HepG2 (cell line): ENCODE results near the gene RERE. TPM values are rescaled to one million over a fixed set of nuclear protein-coding genes. Genes with fewer than 3 reads are reported as not detected.
"Not testable (repeated sequence)": the region's sequence is repeated elsewhere in the genome, so short reads cannot be mapped to it uniquely, and the experiment has no call there.

Source experiments
- ATAC-seq: fragments of 200-7000 bp; cut with Tn5 transposase; 3 replicates; pipeline ENCODE4 v1.9.1; 2020; ENCODE audit warnings: mild to moderate bottlenecking, moderate library complexity
- BruUV-seq: library from RNA; stranded (reverse); fragments of 400-500 nt; replicated peaks from 2 replicates; lab custom pipeline; 2021; lab: Mats Ljungman, UMichigan
- CTCF ChIA-PET: fragments of 300-600 bp; formaldehyde crosslinking; extraction: SDS; loops from one replicate; lab custom pipeline; 2021; ENCODE audit warnings: low total read pairs, inconsistent platforms, low intra/inter-chr PET ratio; lab: Yijun Ruan, JAX
- POLR2A ChIA-PET: fragments of 350-600 bp; sonication (Branson Sonifier 250); formaldehyde crosslinking; loops from one replicate; lab custom pipeline; 2020; ENCODE audit warnings: antibody characterized with exemption, inconsistent platforms; lab: Yijun Ruan, JAX
- DNase-seq: peaks from one replicate; pipeline ENCODE4 v3.0.0-alpha.2; 2015; ENCODE audit warnings: low spot score
- FAIRE-seq: peaks from 3 replicates; lab custom pipeline; 2011; peaks lifted over from hg19 to GRCh38; lab: Jason Lieb, UNC
- H2AFZ ChIP-seq: one replicate; pipeline ENCODE4 v1.6.1; 2011; ENCODE audit warnings: low read length, inconsistent platforms
- H3K27ac ChIP-seq: fragments of 300-600 bp; 3 replicates; pipeline ENCODE4 v1.8.0; 2011; ENCODE audit warnings: mixed run types, mild to moderate bottlenecking, mixed read lengths, low read length, inconsistent platforms; ENCODE audit not compliant: insufficient read depth; ENCODE audit errors: extremely low read length
- H3K27me3 ChIP-seq, 2 experiments: fragments of 200-600 bp in 1 of 2; 2 replicates in 1 of 2; 3 replicates in 1 of 2; pipeline versions ENCODE4 v1.6.0 to v1.8.0; 2011; ENCODE audit warnings: low read length in 2 of 2, mild to moderate bottlenecking in 2 of 2, moderate library complexity in 2 of 2, inconsistent platforms in 1 of 2; ENCODE audit not compliant: insufficient read depth in 2 of 2, control insufficient read depth in 1 of 2
- H3K36me3 ChIP-seq, 2 experiments: fragments of 200-600 bp in 1 of 2; replicated peaks in 1 of 2; 2 replicates in 1 of 2; 3 replicates in 1 of 2; pipeline versions ENCODE4 v1.5.1 to v1.8.0; 2011; ENCODE audit warnings: low read length in 2 of 2, inconsistent platforms in 1 of 2; ENCODE audit not compliant: insufficient read depth in 2 of 2, control insufficient read depth in 1 of 2
- H3K4me1 ChIP-seq: 2 replicates; pipeline ENCODE4 v1.5.1; 2012; ENCODE audit warnings: low read length, inconsistent platforms; ENCODE audit not compliant: insufficient read depth
- H3K4me2 ChIP-seq: 2 replicates; pipeline ENCODE4 v1.6.0; 2011; ENCODE audit warnings: low read depth, low read length, inconsistent platforms
- H3K4me3 ChIP-seq, 3 experiments: fragments of 200-600 bp in 1 of 3; sonication (generic), shearing (Covaris generic) in 1 of 3; replicated peaks in 1 of 3; 2 replicates each; pipeline ENCODE4 v1.5.1; 2011 to 2016; ENCODE audit warnings: low read length in 3 of 3, inconsistent platforms in 2 of 3, low read depth in 2 of 3, mild to moderate bottlenecking in 2 of 3, control low read depth in 1 of 3, mixed read lengths in 1 of 3; ENCODE audit not compliant: insufficient read depth in 1 of 3
- H3K79me2 ChIP-seq: one replicate; pipeline ENCODE4 v1.6.1; 2011; ENCODE audit warnings: low read length, inconsistent platforms; ENCODE audit not compliant: insufficient read depth
- H3K9ac ChIP-seq: 2 replicates; pipeline ENCODE4 v1.6.0; 2011; ENCODE audit warnings: mild to moderate bottlenecking, low read depth, low read length, inconsistent platforms; ENCODE audit not compliant: insufficient read depth
- H3K9me3 ChIP-seq: 2 replicates; pipeline ENCODE4 v1.5.1; 2012; ENCODE audit warnings: mild to moderate bottlenecking, low read length
- H4K20me1 ChIP-seq: 2 replicates; pipeline ENCODE4 v1.6.0; 2011; ENCODE audit warnings: inconsistent platforms, mild to moderate bottlenecking, low read length, moderate library complexity; ENCODE audit not compliant: insufficient read depth
- CHCHD3 ChIP-seq: sonication (generic); formaldehyde crosslinking; IDR thresholded peaks from 2 replicates; pipeline ENCODE4 v1.8.0; 2022; ENCODE audit warnings: mild to moderate bottlenecking, missing genetic modification reagents, moderate library complexity
- MYPOP ChIP-seq: sonication (generic); formaldehyde crosslinking; IDR thresholded peaks from 2 replicates; pipeline ENCODE4 v1.8.1; 2023; ENCODE audit warnings: mild to moderate bottlenecking, moderate library complexity, missing genetic modification reagents
- SP4 ChIP-seq: sonication (generic); formaldehyde crosslinking; IDR thresholded peaks from 2 replicates; pipeline ENCODE4 v1.8.1; 2023; ENCODE audit warnings: mild to moderate bottlenecking, missing genetic modification reagents
- ZBTB33 ChIP-seq: sonication (generic); formaldehyde crosslinking; IDR thresholded peaks from 2 replicates; pipeline ENCODE4 v1.4.0; 2020; ENCODE audit warnings: missing genetic modification reagents
- ZBTB38 ChIP-seq: sonication (generic); formaldehyde crosslinking; IDR thresholded peaks from 2 replicates; pipeline ENCODE4 v1.5.1; 2020; ENCODE audit warnings: mild to moderate bottlenecking, missing genetic modification reagents
- ZNF703 ChIP-seq: sonication (generic); formaldehyde crosslinking; IDR thresholded peaks from 2 replicates; pipeline ENCODE4 v1.5.1; 2020; ENCODE audit warnings: missing genetic modification reagents, mild to moderate bottlenecking, moderate library complexity, borderline replicate concordance
- WGBS: methylation state at CpG from one replicate; pipeline ENCODE4 v1.1.6; 2017; ENCODE audit warnings: low lambda C conversion rate; 5-methylcytosine and 5-hydroxymethylcytosine counted together
- in situ Hi-C: cut with HindIII; loops from 2 replicates; pipeline ENCODE4 v1.10.0; 2017; ENCODE audit warnings: low pct_unique_long_range_greater_than_20kb; ENCODE audit not compliant: extremely low pct_ligation_motif_present
- intact Hi-C: fragments of 100-400 bp; cut with micrococcal nuclease; formaldehyde crosslinking; loops from one replicate; pipeline ENCODE4 v1.10.0; 2022; ENCODE audit not compliant: unreplicated experiment
- polyA plus RNA-seq, 8 experiments: library from polyadenylated mRNA; depleted of rRNA in 3 of 8; stranded (reverse) in 7 of 8; unstranded in 1 of 8; fragments of >200 nt; fragmentation: Illumina TruSeq in 4 of 8; extraction: Trizol in 4 of 8; gene quantifications; 2 replicates each; pipeline versions ENCODE4 v1.2.1 to v1.2.3, GENCODE V29; 2011 to 2016; ENCODE audit warnings: low read depth in 4 of 8, missing spikeins in 1 of 8, mixed read lengths in 1 of 8; ENCODE audit not compliant: insufficient read depth in 1 of 8
- total RNA-seq, 5 experiments: library from RNA; depleted of rRNA; stranded (reverse); fragments of >200 nt; fragmentation: Illumina TruSeq; extraction: Trizol; gene quantifications; 2 replicates each; pipeline ENCODE4 v1.2.3, GENCODE V29; 2016; ENCODE audit warnings: low read depth in 1 of 5

RERE gene
- total and polyA plus RNA-seq, 2 of the 13 experiments (the other 11 are each of a cell fraction or from before 2014, with no cell fraction given), result 18.3 to 21.9 TPM

GRCh38 chr1:8821084-8821483 is 3.6 kb upstream of the RERE start:
- FAIRE-seq, result no peak
- BruUV-seq, result no TSS peak
- H3K27ac ChIP-seq, result no peak overlapping the region
- H3K9me3 ChIP-seq, result no peaks in the 10 kb centered on the region
- H2AFZ ChIP-seq, result no peak overlapping the region
- no peaks in the 10 kb centered on the region for H3K36me3 ChIP-seq
- 52% methylated on average over 2 of the region's 2 CpGs for WGBS
- CTCF ChIA-PET, result no interaction called here
- H3K79me2 ChIP-seq, result peaks cover 13% of the 10 kb centered on the region
- H3K4me1 ChIP-seq, result peaks cover 51% of the 10 kb centered on the region
- intact Hi-C loops, result no loop called here
- H3K4me3 ChIP-seq, result no peak overlapping the region
- no peak for ATAC-seq
- H3K27me3 ChIP-seq, result no peaks in the 10 kb centered on the region; a peak in 1 of 5 replicates
- H4K20me1 ChIP-seq, result no peaks in the 10 kb centered on the region
- POLR2A ChIA-PET, result interaction anchor here (1.4 to 2.7 kb wide), 2 partner anchors 27 to 80 kb away, joined by 3 to 19 read pairs; no protein-coding TSS in a partner anchor
- TF ChIP-seq SP4 (CRISPR knock-in tag) (no peak), MYPOP (CRISPR knock-in tag) (no peak), CHCHD3 (CRISPR knock-in tag) (no peak), ZNF703 (CRISPR knock-in tag) (no peak)
- H3K4me2 ChIP-seq, result no peak overlapping the region
- in situ Hi-C loops, result no loop called here
- DNase-seq, result no peak
- no peak overlapping the region for H3K9ac ChIP-seq

GRCh38 chr1:8818789-8819188 is 1.3 kb upstream of the RERE start:
- Histone ChIP-seq H3K79me2 (peaks cover 36% of the 10 kb centered on the region), H3K4me2 (peak overlapping the region; percentile 76), H3K9ac (peak overlapping the region; percentile 86), H4K20me1 (peaks cover 11% of the 10 kb centered on the region), H3K27ac (peak overlapping the region; percentile 88), H3K4me1 (peaks cover 52% of the 10 kb centered on the region), H3K4me3 (peak overlapping the region; percentile 89 to 95 (median 91); a peak in 4 of 6 replicates)
- intact Hi-C loops, result loop anchor here (5.0 kb wide), 2 partner anchors 39 to 76 kb away; no protein-coding TSS in a partner anchor
- DNase-seq, in situ Hi-C loops, H3K27me3 ChIP-seq, ATAC-seq, H3K36me3 ChIP-seq, POLR2A ChIA-PET, H3K9me3 ChIP-seq, H2AFZ ChIP-seq, CTCF ChIA-PET, FAIRE-seq, BruUV-seq: not testable (repeated sequence)
- WGBS, result 88% methylated on average over 13 of the region's 13 CpGs
- TF ChIP-seq ZBTB33 (CRISPR knock-in tag), result peak; percentile 52; the same call in 1 of the 2 replicates
- peak; percentile 59; the same call in 1 of the 2 replicates for TF ChIP-seq ZBTB38
